Muscle layer of duodenum (tissue), 2 donors: ENCODE data around the gene ZNF701.
"Not testable (repeated sequence)": the region's sequence is repeated elsewhere in the genome, so short reads cannot be mapped to it uniquely, and the experiment has no call there.

Source experiments
- H3K27ac ChIP-seq: one replicate; pipeline ENCODE4 v1.7.0; 2013; ENCODE audit warnings: mild to moderate bottlenecking, low read length
- H3K27me3 ChIP-seq: one replicate; pipeline ENCODE4 v1.7.0; 2013; ENCODE audit warnings: low read depth, mild to moderate bottlenecking, control low read depth, low read length
- H3K36me3 ChIP-seq, 2 donors: one replicate each; pipeline ENCODE4 v1.7.0; 2013; ENCODE audit warnings: low read length in 2 of 2, control low read depth in 1 of 2, mild to moderate bottlenecking in 1 of 2; ENCODE audit not compliant: insufficient read depth in 2 of 2, control insufficient read depth in 1 of 2
- H3K4me1 ChIP-seq, 2 donors: one replicate each; pipeline ENCODE4 v1.7.0; 2013; ENCODE audit warnings: low read length in 2 of 2, mild to moderate bottlenecking in 2 of 2, control low read depth in 1 of 2, moderate library complexity in 1 of 2; ENCODE audit not compliant: insufficient read depth in 2 of 2, control insufficient read depth in 1 of 2
- H3K4me3 ChIP-seq, 2 donors: one replicate each; pipeline ENCODE4 v1.7.0; 2013; ENCODE audit warnings: low read length in 2 of 2, low read depth in 1 of 2, mild to moderate bottlenecking in 1 of 2
- H3K9me3 ChIP-seq, 2 donors: one replicate each; pipeline ENCODE4 v1.7.0; 2013; ENCODE audit warnings: low read length in 2 of 2, control low read depth in 1 of 2, mild to moderate bottlenecking in 1 of 2; ENCODE audit not compliant: control insufficient read depth in 1 of 2
- donor health status: healthy.

ZNF701 gene

GRCh38 chr19:52570000-52570861 lies at the start of gene ZNF701:
TSS of gene ZNF701 (plus strand) at chr19:52570287. CDS start at chr19:52574148, 3,861 bp downstream.
- peaks cover 0 to 13% of the 10 kb centered on the region in 2 donors for H3K4me1 ChIP-seq
- H3K9me3 ChIP-seq: peaks cover 0 to 1% of the 10 kb centered on the region in 2 donors
- peak within 1 kb of the TSS; percentile 94 to 97 for H3K4me3 ChIP-seq
- H3K27ac ChIP-seq: peak within 1 kb of the TSS; percentile 93
- peaks cover 5 to 18% of the 10 kb centered on the region in 2 donors for H3K36me3 ChIP-seq
- no peaks in the 10 kb centered on the region for H3K27me3 ChIP-seq

GRCh38 chr19:52522551-52522950 lies 47.5 kb upstream of the ZNF701 start:
- no peaks in the 10 kb centered on the region for H3K4me1 ChIP-seq
- H3K9me3 ChIP-seq: peaks cover 0 to 5% of the 10 kb centered on the region in 2 donors
- H3K27me3 ChIP-seq: no peaks in the 10 kb centered on the region
- H3K36me3 ChIP-seq: no peaks in the 10 kb centered on the region
- no peak overlapping the region for H3K27ac ChIP-seq
- no peak overlapping the region for H3K4me3 ChIP-seq

GRCh38 chr19:52524086-52524485 lies 46.0 kb upstream of the ZNF701 start:
- peaks cover 0 to 5% of the 10 kb centered on the region in 2 donors for H3K9me3 ChIP-seq
- H3K27me3 ChIP-seq: no peaks in the 10 kb centered on the region
- no peaks in the 10 kb centered on the region for H3K36me3 ChIP-seq
- peaks cover 6 to 10% of the 10 kb centered on the region in 2 donors for H3K4me1 ChIP-seq
- no peak overlapping the region for H3K4me3 ChIP-seq
- H3K27ac ChIP-seq: no peak overlapping the region

GRCh38 chr19:52527134-52527955 lies 42.7 kb upstream of the ZNF701 start, which contains the start of gene ZNF808:
TSS of gene ZNF808 (plus strand) at chr19:52527668. CDS start at chr19:52543285, 15,617 bp downstream.
- no peaks in the 10 kb centered on the region for H3K9me3 ChIP-seq
- H3K4me3 ChIP-seq: peak within 1 kb of the TSS; percentile 78 to 87
- no peaks in the 10 kb centered on the region for H3K36me3 ChIP-seq
- peak within 1 kb of the TSS; percentile 91 for H3K27ac ChIP-seq
- H3K4me1 ChIP-seq: peaks cover 6 to 10% of the 10 kb centered on the region in 2 donors
- no peaks in the 10 kb centered on the region for H3K27me3 ChIP-seq

GRCh38 chr19:52527956-52528351 lies 42.1 kb upstream of the ZNF701 start:
- Histone ChIP-seq H3K9me3 (no peaks in the 10 kb centered on the region), H3K27me3 (no peaks in the 10 kb centered on the region), H3K36me3 (peaks cover 0 to 2% of the 10 kb centered on the region in 2 donors), H3K4me3 (peak overlapping the region; percentile 78 to 87), H3K27ac (peak overlapping the region; percentile 91), H3K4me1 (peaks cover 6 to 10% of the 10 kb centered on the region in 2 donors)

- H3K27me3 ChIP-seq: no peaks in the 10 kb centered on the region
- H3K4me1 ChIP-seq: peaks cover 6 to 13% of the 10 kb centered on the region in 2 donors
- no peaks in the 10 kb centered on the region for H3K9me3 ChIP-seq
- no peak overlapping the region for H3K4me3 ChIP-seq
- peaks cover 0 to 8% of the 10 kb centered on the region in 2 donors for H3K36me3 ChIP-seq
- no peak overlapping the region for H3K27ac ChIP-seq
Observed at GRCh38 chr19:52532480-52532879, 37.6 kb upstream of the ZNF701 start.

GRCh38 chr19:52533901-52534300 lies 36.2 kb upstream of the ZNF701 start:
- Histone ChIP-seq H3K4me1 (peaks cover 0 to 4% of the 10 kb centered on the region in 2 donors), H3K36me3 (peaks cover 0 to 8% of the 10 kb centered on the region in 2 donors), H3K27me3 (no peaks in the 10 kb centered on the region), H3K9me3 (no peaks in the 10 kb centered on the region), H3K4me3 (no peak overlapping the region), H3K27ac (no peak overlapping the region)

- H3K27ac ChIP-seq: not testable (repeated sequence)
- peak overlapping the region; percentile 50 to 80 for H3K4me3 ChIP-seq
Observed at GRCh38 chr19:52535385-52535770, 34.7 kb upstream of the ZNF701 start.

GRCh38 chr19:52535771-52536447 lies 34.2 kb upstream of the ZNF701 start:
- Histone ChIP-seq H3K4me3 (peak overlapping the region; percentile 71 to 80), H3K27me3 (no peaks in the 10 kb centered on the region), H3K9me3 (no peaks in the 10 kb centered on the region), H3K4me1 (peaks cover 0 to 3% of the 10 kb centered on the region in 2 donors), H3K27ac (no peak overlapping the region), H3K36me3 (peaks cover 0 to 8% of the 10 kb centered on the region in 2 donors)

More at GRCh38 chr19:52535385-52535770, 34.7 kb upstream of the ZNF701 start:
- not testable (repeated sequence) for H3K4me1 ChIP-seq, H3K36me3 ChIP-seq, H3K27me3 ChIP-seq, H3K9me3 ChIP-seq

GRCh38 chr19:52536448-52536800 lies 33.7 kb upstream of the ZNF701 start:
- Histone ChIP-seq H3K36me3 (peaks cover 0 to 8% of the 10 kb centered on the region in 2 donors), H3K4me3 (peak overlapping the region; percentile 71 to 80), H3K4me1 (peaks cover 0 to 3% of the 10 kb centered on the region in 2 donors), H3K9me3 (no peaks in the 10 kb centered on the region), H3K27me3 (no peaks in the 10 kb centered on the region), H3K27ac (no peak overlapping the region)

- not testable (repeated sequence) for H3K27me3 ChIP-seq, H3K9me3 ChIP-seq, H3K27ac ChIP-seq, H3K36me3 ChIP-seq, H3K4me1 ChIP-seq, H3K4me3 ChIP-seq
Observed at GRCh38 chr19:52538815-52539214, 31.3 kb upstream of the ZNF701 start.
